GM19035 (cell line): ENCODE measurements around the gene OLFML2A.
"Not testable (repeated sequence)": the region's sequence is repeated elsewhere in the genome, so short reads cannot be mapped to it uniquely, and the experiment has no call there.

Experiments
- ATAC-seq: cut with Tn5 transposase; IDR thresholded peaks from one replicate; pipeline ENCODE4 v1.9.1; 2021; ENCODE audit not compliant: unreplicated experiment

OLFML2A gene

DNA sequence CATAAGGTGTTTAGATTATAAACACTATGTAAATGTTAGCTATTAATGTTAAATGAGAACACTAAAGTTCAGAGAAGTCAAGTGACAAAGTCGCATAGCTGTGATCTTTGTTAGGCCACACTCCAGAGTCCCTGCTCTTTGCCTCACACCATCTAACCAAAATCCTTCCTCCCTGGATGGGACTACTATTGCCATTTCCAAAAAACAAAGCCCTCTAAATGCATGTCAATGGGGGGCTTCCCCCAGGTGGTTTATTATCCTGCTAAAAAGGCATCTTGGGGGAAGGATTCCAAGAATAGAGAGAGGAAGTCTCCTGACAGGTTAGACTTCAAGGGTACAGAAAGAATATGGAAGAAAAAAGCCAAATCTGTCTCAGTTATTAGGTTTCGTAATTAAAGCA, 16.2 kb upstream of the OLFML2A start:
- ATAC-seq: no peak

DNA sequence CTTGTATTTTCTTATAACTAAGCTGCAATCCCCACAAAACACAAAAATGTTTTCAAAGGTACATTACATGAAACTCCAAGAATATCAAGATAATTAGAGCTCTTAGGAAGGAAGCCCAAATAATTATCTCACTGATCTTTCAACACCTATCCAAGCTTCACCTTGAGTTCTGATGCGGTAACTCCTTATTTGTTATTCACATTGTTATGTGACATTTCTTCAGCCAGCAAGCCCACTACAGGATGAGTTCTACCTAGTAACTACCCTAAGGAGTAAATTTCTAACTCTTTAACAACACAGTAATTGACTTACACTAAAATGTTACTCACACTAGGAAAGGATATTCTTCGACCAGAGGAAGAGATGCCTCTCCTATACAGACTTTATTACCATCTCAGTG, 15.7 kb upstream of the OLFML2A start:
- no peak for ATAC-seq

GRCh38 chr9:124761710-124762109, 15.2 kb upstream of the OLFML2A start:
- no peak for ATAC-seq

DNA sequence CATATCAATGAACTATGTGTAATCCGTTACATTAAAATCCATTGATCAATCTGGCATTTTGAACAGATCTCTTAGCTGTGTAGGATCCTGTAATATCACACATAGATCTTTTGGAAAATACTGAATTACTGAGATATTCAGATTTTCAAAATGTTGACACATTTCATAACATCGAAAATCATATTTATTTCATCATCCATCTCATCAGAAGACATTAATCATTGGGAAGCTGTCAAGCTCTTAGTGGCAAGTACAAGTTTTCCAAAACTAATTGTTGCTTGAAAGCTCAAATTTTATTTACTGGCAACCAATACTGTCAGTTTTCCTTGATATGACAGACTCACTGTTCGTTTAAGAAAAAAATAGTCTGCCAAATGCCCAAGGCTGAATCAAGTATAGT, 14.3 kb upstream of the OLFML2A start:
- no peak for ATAC-seq

- ATAC-seq: no peak
These were observed 12.0 kb upstream of the OLFML2A start for GRCh38 chr9:124764774-124765438.

DNA sequence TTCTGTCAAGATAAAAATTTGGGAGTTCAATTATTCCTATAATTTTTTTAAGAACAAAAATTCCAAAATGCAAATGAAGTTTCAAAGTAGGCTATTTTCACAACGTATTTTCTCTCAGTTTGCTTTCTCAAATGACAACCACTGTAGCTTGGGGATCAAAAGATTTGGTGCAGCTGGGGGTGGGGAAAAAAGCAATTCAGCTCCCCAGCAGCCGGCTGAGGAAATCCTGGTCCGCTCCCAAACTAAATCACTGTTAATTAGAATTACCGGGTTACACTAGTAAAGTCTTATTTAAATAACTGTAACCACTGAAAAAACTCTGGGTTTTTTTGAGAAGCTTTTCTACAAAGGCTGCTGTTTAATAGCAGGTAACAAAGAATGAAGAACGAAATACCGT, 11.5 kb upstream of the OLFML2A start:
- ATAC-seq: no peak

GRCh38 chr9:124766326-124766725, 10.6 kb upstream of the OLFML2A start:
- no peak for ATAC-seq

DNA sequence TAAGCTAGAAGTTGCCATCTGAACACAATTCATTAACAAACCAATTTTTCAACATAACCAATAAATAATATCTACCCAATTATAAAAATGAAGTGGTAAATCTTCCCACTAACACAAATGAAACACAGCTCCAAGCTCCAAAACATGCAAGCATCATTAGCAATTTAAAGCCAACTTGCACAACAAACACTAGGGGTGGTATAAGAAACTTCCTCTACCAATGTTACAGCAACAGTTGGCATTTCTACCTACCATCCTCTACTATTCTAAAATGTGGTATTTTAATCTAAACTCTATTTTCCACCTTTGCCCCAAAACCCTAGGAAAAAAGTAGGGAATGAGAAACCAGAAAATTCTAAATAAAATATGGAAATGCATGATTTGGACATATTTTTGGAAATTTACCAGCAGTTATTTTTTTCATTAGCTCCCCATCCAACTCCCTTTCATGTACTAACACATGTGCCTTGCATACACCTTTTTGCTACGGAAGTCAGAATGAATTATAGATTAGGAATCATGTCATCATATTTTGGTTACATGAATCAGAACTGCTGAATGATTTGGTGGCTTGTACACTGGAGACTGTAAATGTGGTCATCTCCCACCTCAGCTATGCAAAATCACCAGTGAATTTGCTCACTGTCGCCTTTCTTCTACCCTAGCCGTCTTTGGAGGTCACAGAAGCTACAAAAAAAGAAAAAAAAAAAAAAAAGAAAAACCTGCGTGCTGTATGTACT, 9.9 kb upstream of the OLFML2A start:
- ATAC-seq: no peak

- ATAC-seq: no peak
These were observed 9.1 kb upstream of the OLFML2A start for GRCh38 chr9:124767821-124768220.

DNA sequence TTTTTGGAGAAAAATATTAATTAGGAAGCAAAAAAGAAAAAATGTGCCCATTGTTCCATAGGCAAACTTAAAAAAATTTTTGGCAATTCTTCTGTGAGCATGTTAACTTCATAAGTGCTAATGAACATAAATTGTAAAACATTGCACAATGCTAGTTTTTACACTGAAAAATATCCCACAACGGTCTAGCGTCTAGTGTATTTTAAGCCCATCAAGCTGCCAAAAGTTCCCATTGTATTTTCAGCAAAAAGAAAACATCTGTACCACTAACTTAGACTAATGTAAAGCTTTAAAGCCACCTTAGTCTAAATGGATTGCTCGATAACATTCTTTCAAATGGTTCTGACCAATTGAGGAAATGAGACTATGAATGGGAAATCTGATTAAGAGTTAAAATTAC, 8.6 kb upstream of the OLFML2A start:
- no peak for ATAC-seq

DNA sequence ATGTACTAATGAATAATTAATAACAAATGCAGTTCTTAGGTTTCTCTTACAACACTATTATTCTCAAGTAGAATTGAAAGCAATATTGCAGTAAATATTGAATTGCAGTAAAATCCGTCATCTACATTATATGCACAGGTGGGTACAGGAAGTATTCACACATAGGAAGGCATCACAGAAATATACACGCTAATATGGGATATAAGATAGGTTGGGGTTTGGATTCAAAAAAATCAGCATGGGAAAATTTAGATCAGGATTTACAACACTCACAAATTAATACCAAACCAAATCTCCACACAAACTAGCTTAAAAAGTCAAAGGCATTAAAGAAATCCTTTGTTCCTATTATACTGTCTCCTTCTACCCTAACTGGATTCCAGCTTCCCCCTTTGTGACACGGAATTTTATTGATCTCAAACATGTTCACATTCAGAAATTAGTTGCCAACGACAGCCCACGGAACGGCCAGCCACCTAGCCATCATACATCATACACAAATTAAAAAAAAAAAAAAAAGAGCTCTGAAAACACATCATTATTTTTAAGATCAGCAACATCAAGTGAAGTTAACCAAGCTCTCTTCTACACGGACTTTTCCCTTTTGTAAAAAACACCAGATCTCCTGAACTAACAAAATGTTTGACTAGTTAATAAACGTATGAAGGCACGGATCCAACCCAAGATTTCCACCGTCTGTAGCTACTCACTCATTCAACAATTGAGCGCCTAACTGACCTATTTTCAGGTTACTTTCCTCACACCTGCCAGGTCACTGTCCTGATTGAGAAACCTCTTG, 8.0 kb upstream of the OLFML2A start:
- no peak for ATAC-seq

DNA sequence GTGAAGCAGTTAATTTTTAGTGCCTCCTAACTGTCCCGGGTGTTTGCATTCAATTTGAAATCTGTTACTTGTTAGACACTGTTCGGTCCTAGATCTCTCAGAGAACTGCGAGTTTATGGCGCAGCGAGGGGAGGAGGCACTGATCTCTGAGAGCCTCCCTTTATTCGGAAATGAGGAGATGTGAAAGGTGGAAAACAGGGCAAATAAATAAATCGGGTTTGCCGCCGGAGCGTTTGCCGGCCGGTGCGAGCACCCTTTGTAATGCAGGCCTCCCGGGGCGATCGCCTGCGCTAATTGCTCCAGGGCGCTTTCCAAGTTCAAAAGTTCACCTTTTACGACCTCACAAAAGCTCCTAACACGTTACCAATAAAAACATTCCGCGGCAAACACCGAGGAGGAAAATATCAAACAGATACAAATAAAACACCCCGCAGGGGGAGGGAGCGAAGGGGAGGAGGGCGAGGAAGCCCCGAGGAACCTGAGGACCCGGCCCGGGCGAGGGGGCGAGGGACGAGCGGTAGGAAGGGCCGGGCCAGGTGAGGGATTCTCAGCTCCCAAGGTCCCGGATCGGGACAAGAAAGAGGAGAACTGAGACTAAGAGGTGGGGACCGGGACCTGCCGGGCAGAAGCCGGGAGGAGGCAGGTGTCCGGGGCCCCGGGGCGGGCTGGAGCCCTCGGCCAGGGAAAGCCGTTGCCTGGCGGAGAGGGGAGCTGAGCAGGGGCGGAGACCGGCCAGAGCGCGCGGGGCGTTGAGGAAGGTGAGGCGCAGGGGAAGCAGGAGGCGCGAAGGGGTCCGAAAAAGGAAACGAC, 7.2 kb upstream of the OLFML2A start:
- ATAC-seq: no peak

DNA sequence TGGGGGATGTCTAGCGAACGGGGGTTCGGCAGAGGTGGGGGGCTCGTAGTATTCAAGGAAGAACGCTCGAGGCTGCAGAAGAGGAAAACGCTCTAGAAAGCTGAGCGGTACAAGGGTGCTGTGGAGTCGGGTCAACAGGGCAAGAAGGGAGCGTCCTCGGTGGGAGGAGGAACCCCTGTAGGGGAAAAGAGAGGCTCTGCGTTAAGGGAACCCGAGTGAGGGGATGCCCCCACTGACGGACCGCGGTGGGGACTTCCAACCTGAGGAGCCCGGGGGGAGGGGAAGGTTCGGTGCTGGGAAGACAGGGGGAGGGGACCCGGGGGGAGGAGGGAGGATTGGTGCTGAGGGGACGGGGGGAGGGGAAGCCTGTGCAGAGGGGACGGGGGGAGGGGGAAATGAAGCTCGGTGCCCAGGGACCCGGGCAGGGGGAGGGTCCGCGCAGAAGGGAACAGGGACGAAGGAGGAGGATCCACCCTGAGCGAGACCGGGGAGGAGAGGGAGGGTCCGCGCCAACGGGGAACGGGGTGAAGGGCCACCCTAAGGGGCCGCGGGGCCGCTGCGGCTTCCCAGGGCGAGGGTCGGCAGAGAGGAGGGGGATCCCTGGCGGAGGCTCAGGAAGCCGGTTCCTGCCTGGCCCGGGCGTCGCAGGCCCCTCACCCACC, 6.4 kb upstream of the OLFML2A start:
- ATAC-seq: no peak

- peak; percentile 85 for ATAC-seq
These were observed 5.7 kb upstream of the OLFML2A start, which contains the start of gene NR6A1 for GRCh38 chr9:124771021-124771866. TSS of gene NR6A1 (minus strand) at chr9:124771311.

GRCh38 chr9:124771867-124772679, 4.9 kb upstream of the OLFML2A start:
- no peak for ATAC-seq

GRCh38 chr9:124772877-124773276, 4.1 kb upstream of the OLFML2A start:
- not testable (repeated sequence) for ATAC-seq

GRCh38 chr9:124773473-124774128, 3.3 kb upstream of the OLFML2A start:
- ATAC-seq: no peak
